Psoas muscle (tissue), 8 donors: Measurements from ENCODE around the gene STRADA. TPM values are rescaled to one million over a fixed set of nuclear protein-coding genes. Genes with fewer than 3 reads are reported as not detected.

ENCODE experiments used
- ATAC-seq, 4 donors: fragments of 200-7000 bp; cut with Tn5 transposase; one replicate each; pipeline ENCODE4 v1.9.1; 2020; ENCODE audit warnings: moderate library complexity in 3 of 4, mild to moderate bottlenecking in 2 of 4
- DNase-seq, 2 donors: peaks; one replicate each; pipeline ENCODE4 v3.0.0-alpha.2; 2020
- H3K27ac ChIP-seq: fragments of 200-600 bp; one replicate; pipeline ENCODE4 v1.8.0; 2022
- H3K27me3 ChIP-seq, 3 donors: fragments of 200-600 bp in 1 of 3; one replicate each; pipeline versions ENCODE4 v1.6.1 to v1.8.0; 2013 to 2022; ENCODE audit warnings: low read length in 2 of 3, mild to moderate bottlenecking in 2 of 3, moderate library complexity in 1 of 3; ENCODE audit not compliant: insufficient read depth in 3 of 3
- H3K36me3 ChIP-seq, 2 donors: fragments of 200-600 bp in 1 of 2; one replicate each; pipeline versions ENCODE4 v1.6.1 to v1.8.0; 2013 to 2022; ENCODE audit warnings: low read depth in 1 of 2, mild to moderate bottlenecking in 1 of 2, moderate library complexity in 1 of 2; ENCODE audit not compliant: insufficient read depth in 1 of 2
- H3K4me1 ChIP-seq: fragments of 200-600 bp; one replicate; pipeline ENCODE4 v1.8.0; 2022
- H3K4me3 ChIP-seq: fragments of 200-600 bp; one replicate; pipeline ENCODE4 v1.8.0; 2022; ENCODE audit warnings: mild to moderate bottlenecking
- H3K9me3 ChIP-seq: fragments of 200-600 bp; one replicate; pipeline ENCODE4 v1.8.0; 2022
- CTCF ChIP-seq: fragments of 200-600 bp; IDR thresholded peaks from one replicate; pipeline ENCODE4 v1.8.0; 2022; ENCODE audit warnings: antibody characterized with exemption
- WGBS, 3 donors: extraction: QIAGEN DNeasy Blood & Tissue Kit; methylation state at CpG; one replicate each; pipeline versions ENCODE4 v1.1.6 to v1.1.7; 2013; 5-methylcytosine and 5-hydroxymethylcytosine counted together
- intact Hi-C, 2 donors: fragments of 100-400 bp; cut with DNase I; formaldehyde crosslinking; loops; one replicate each; pipeline versions ENCODE4 v1.11.0 to v1.14.2; 2022
- polyA plus RNA-seq, 3 donors: library from polyadenylated mRNA; stranded (reverse); fragments of 200-250 nt; gene quantifications; one replicate each; pipeline ENCODE4 v1.2.3, GENCODE V29; 2013
- total RNA-seq, 4 donors: library from RNA; stranded (reverse); fragmentation: NEBNext Ultra II Directional in 2 of 4; extraction: Animal tissue kit (Norgen Biotek cat#: 25700) in 2 of 4; gene quantifications; one replicate each; pipeline versions ENCODE4 v1.2.1 to v1.2.4, GENCODE V29; 2021 to 2023
- donor health status: healthy with polysubstance abuse.
- donor health status: DM: no; HTN: no; CAD: no; lungs with moderate emphysema.
- donor health status: Bipolar disorder and iron deficiency.
- donor health status: healthy.
- donor health status: DM: yes; HTN: yes; CAD: no.
- donor health status: DM: no; HTN: no; CAD: no.
- donor health status: DM: no; HTN: no; CAD: no.
- donor health status: DM: yes; HTN: yes; CAD: no.

STRADA gene
- total and polyA plus RNA-seq, 7 donors = 6.7 to 14.9 (median 9.5) TPM

GRCh38 chr17:63760771-63761539, 19.4 kb upstream of the STRADA start:
- Histone ChIP-seq H3K36me3 (peaks cover 14 to 100% of the 10 kb centered on the region in 2 donors), H3K9me3 (no peaks in the 10 kb centered on the region), H3K4me3 (no peak overlapping the region), H3K27ac (no peak overlapping the region), H3K27me3 (no peaks in the 10 kb centered on the region), H3K4me1 (no peaks in the 10 kb centered on the region)
- DNase-seq = no peak
- no peak for ATAC-seq
- TF ChIP-seq CTCF = no peak
- WGBS, 3 donors = 88 to 90% (median 90%) methylated on average over 10 of the region's 10 CpGs
- intact Hi-C loops = loop anchor here in 1 of 2 donors (5.0 kb wide), 1 partner anchor 56 kb away; no protein-coding TSS in a partner anchor

- intact Hi-C loops = loop anchor here in 1 of 2 donors (10.0 kb wide), 1 partner anchor 56 kb away; no protein-coding TSS in a partner anchor
- Histone ChIP-seq H3K36me3 (peaks cover 14 to 100% of the 10 kb centered on the region in 2 donors), H3K27me3 (no peaks in the 10 kb centered on the region), H3K9me3 (no peaks in the 10 kb centered on the region), H3K27ac (no peak overlapping the region), H3K4me3 (no peak overlapping the region), H3K4me1 (no peaks in the 10 kb centered on the region)
- ATAC-seq (no peak), DNase-seq (no peak)
- WGBS, 3 donors = 79 to 88% (median 85%) methylated on average over 2 of the region's 2 CpGs
- TF ChIP-seq CTCF = no peak
Observed at GRCh38 chr17:63758428-63758827, 16.8 kb upstream of the STRADA start.

- ATAC-seq = no peak
- no peaks in the 10 kb centered on the region for H3K27me3 ChIP-seq
- WGBS, 3 donors = 95 to 100% (median 99%) methylated on average over 3 of the region's 3 CpGs
Observed at GRCh38 chr17:63754046-63754445, 12.4 kb upstream of the STRADA start.

GRCh38 chr17:63753215-63753614, 11.6 kb upstream of the STRADA start:
- DNase-seq = no peak
- no peak overlapping the region for H3K27ac ChIP-seq
- intact Hi-C loops = loop anchor here in 1 of 2 donors (10.0 kb wide), 1 partner anchor 62 kb away; no protein-coding TSS in a partner anchor
- peaks cover 18 to 100% of the 10 kb centered on the region in 2 donors for H3K36me3 ChIP-seq
- H3K27me3 ChIP-seq = no peaks in the 10 kb centered on the region
- ATAC-seq = no peak
- WGBS, 3 donors = 74 to 88% (median 84%) methylated on average over 1 of the region's 1 CpG
- TF ChIP-seq CTCF = no peak
- no peaks in the 10 kb centered on the region for H3K4me1 ChIP-seq
- no peaks in the 10 kb centered on the region for H3K9me3 ChIP-seq
- H3K4me3 ChIP-seq = no peak overlapping the region

More at GRCh38 chr17:63754046-63754445, 12.4 kb upstream of the STRADA start:
- DNase-seq = no peak
- no peak for TF ChIP-seq CTCF
- peaks cover 18 to 100% of the 10 kb centered on the region in 2 donors for H3K36me3 ChIP-seq
- intact Hi-C loops = loop anchor here in 1 of 2 donors (10.0 kb wide), 1 partner anchor 61 kb away; no protein-coding TSS in a partner anchor
- H3K4me1 ChIP-seq = no peaks in the 10 kb centered on the region
- H3K27ac ChIP-seq = no peak overlapping the region
- no peaks in the 10 kb centered on the region for H3K9me3 ChIP-seq
- no peak overlapping the region for H3K4me3 ChIP-seq
